Thyroid gland (tissue), 4 donors: Measurements from ENCODE around the gene XYLB.
"Not testable (repeated sequence)": the region's sequence is repeated elsewhere in the genome, so short reads cannot be mapped to it uniquely, and the experiment has no call there.

ENCODE experiments used
- CTCF ChIP-seq, 6 experiments: fragments of 200-600 bp in 3 of 6; fragments of 450-650 bp in 3 of 6; sonication (generic) in 3 of 6; IDR thresholded peaks; one replicate each; pipeline ENCODE4 v1.5.1; 2016 to 2019; ENCODE audit warnings: antibody characterized with exemption in 6 of 6, mild to moderate bottlenecking in 2 of 6, inconsistent platforms in 1 of 6, moderate library complexity in 1 of 6
- POLR2A ChIP-seq, 2 donors: fragments of 450-650 bp; IDR thresholded peaks; one replicate each; pipeline ENCODE4 v1.6.1; 2017; ENCODE audit warnings: antibody characterized with exemption in 2 of 2, mild to moderate bottlenecking in 2 of 2, moderate library complexity in 1 of 2

GRCh38 chr3:38426798-38427426 is 80.3 kb downstream of the XYLB start:
- not testable (repeated sequence) for TF ChIP-seq CTCF, POLR2A (IDR thresholded peaks at IDR 0.05)
